SK-N-SH (cell line): ENCODE measurements around the gene CEP57L1. TPM values are rescaled to one million over a fixed set of nuclear protein-coding genes. Genes with fewer than 3 reads are reported as not detected.

Source experiments
- CTCF ChIA-PET: fragments of 300-600, 350-600 bp; formaldehyde crosslinking; extraction: SDS; loops from one replicate; lab custom pipeline; 2021; lab: Yijun Ruan, JAX
- POLR2A ChIA-PET: fragments of 350-600 bp; sonication (Branson Sonifier 250); formaldehyde crosslinking; extraction: SDS; loops from one replicate; lab custom pipeline; 2020; ENCODE audit warnings: antibody characterized with exemption, inconsistent platforms; lab: Yijun Ruan, JAX
- DNase-seq: peaks from one replicate; pipeline ENCODE4 v3.0.0; 2012
- H2AFZ ChIP-seq: fragments of 200-600 bp; sonication (generic); 2 replicates; pipeline ENCODE4 v1.8.1; 2016; ENCODE audit warnings: antibody characterized with exemption, mild to moderate bottlenecking, low read depth
- H3F3A ChIP-seq: fragments of 200-600 bp; sonication (generic); replicated peaks from 2 replicates; pipeline ENCODE3; 2016; ENCODE audit warnings: antibody characterized with exemption, mild to moderate bottlenecking; ENCODE audit not compliant: insufficient read depth
- H3K27ac ChIP-seq, 2 experiments: fragments of 200-500 bp in 1 of 2; fragments of 200-600 bp in 1 of 2; sonication (Bioruptor generic) in 1 of 2; sonication (generic), shearing (Covaris generic) in 1 of 2; 2 replicates each; pipeline versions ENCODE4 v1.5.1 to v1.6.1; 2014 to 2016; ENCODE audit warnings: low read depth in 2 of 2, inconsistent platforms in 1 of 2, low read length in 1 of 2, mild to moderate bottlenecking in 1 of 2, mixed read lengths in 1 of 2
- H3K27me3 ChIP-seq: fragments of 200-600 bp; sonication (generic), shearing (Covaris generic); 2 replicates; pipeline ENCODE4 v1.6.1; 2016; ENCODE audit warnings: mixed run types; ENCODE audit not compliant: insufficient read depth
- H3K36me3 ChIP-seq, 2 experiments: fragments of 200-500 bp in 1 of 2; fragments of 200-600 bp in 1 of 2; sonication (Bioruptor generic) in 1 of 2; sonication (generic) in 1 of 2; replicated peaks in 1 of 2; 2 replicates each; pipeline versions ENCODE3 to v1.5.1; 2014 to 2016; ENCODE audit warnings: low read length in 1 of 2, mild to moderate bottlenecking in 1 of 2; ENCODE audit not compliant: insufficient read depth in 2 of 2, control insufficient read depth in 1 of 2
- H3K4me1 ChIP-seq, 2 experiments: fragments of 200-500 bp in 1 of 2; fragments of 200-600 bp in 1 of 2; sonication (Bioruptor generic) in 1 of 2; sonication (generic), shearing (Covaris generic) in 1 of 2; 2 replicates each; pipeline versions ENCODE4 v1.5.1 to v1.6.1; 2014 to 2016; ENCODE audit warnings: low read depth in 1 of 2, low read length in 1 of 2, mixed run types in 1 of 2; ENCODE audit not compliant: insufficient read depth in 2 of 2, control insufficient read depth in 1 of 2
- H3K4me2 ChIP-seq: fragments of 200-600 bp; sonication (generic), shearing (Covaris generic); 2 replicates; pipeline ENCODE4 v1.6.1; 2017; ENCODE audit warnings: mixed run types
- H3K4me3 ChIP-seq, 2 experiments: fragments of 200-500 bp in 1 of 2; fragments of 200-600 bp in 1 of 2; sonication (Bioruptor generic) in 1 of 2; sonication (generic), shearing (Covaris generic) in 1 of 2; 2 replicates each; pipeline versions ENCODE4 v1.5.1 to v1.8.1; 2014 to 2016; ENCODE audit warnings: low read depth in 2 of 2, inconsistent platforms in 1 of 2, low read length in 1 of 2, mild to moderate bottlenecking in 1 of 2, mixed read lengths in 1 of 2, moderate library complexity in 1 of 2
- H3K79me2 ChIP-seq: fragments of 200-600 bp; sonication (generic); 2 replicates; pipeline ENCODE4 v1.8.1; 2017; ENCODE audit warnings: mild to moderate bottlenecking; ENCODE audit not compliant: insufficient read depth
- H3K9ac ChIP-seq: fragments of 200-600 bp; sonication (generic); 2 replicates; pipeline ENCODE4 v1.6.1; 2017; ENCODE audit warnings: mixed run types
- H3K9me2 ChIP-seq: fragments of 200-600 bp; sonication (generic); 2 replicates; pipeline ENCODE4 v1.6.1; 2017; ENCODE audit warnings: mixed run types
- H3K9me3 ChIP-seq: fragments of 200-600 bp; sonication (generic); 2 replicates; pipeline ENCODE4 v1.6.1; 2017; ENCODE audit warnings: mixed run types, mild to moderate bottlenecking, moderate library complexity
- H4K20me1 ChIP-seq: fragments of 200-600 bp; sonication (generic); 2 replicates; pipeline ENCODE4 v1.6.1; 2017; ENCODE audit warnings: mild to moderate bottlenecking, mixed run types; ENCODE audit not compliant: insufficient read depth
- CHD2 ChIP-seq: fragments of 150-350 bp; IDR thresholded peaks from 2 replicates; pipeline ENCODE4 v1.6.1; 2018; ENCODE audit warnings: low read length; ENCODE audit not compliant: partially characterized antibody
- ELF1 ChIP-seq: IDR thresholded peaks from 2 replicates; pipeline ENCODE4 v1.4.0; 2012
- EP300 ChIP-seq, 2 experiments: IDR thresholded peaks; 2 replicates each; pipeline versions ENCODE4 v1.4.0 to v1.6.1; 2012; ENCODE audit warnings: borderline replicate concordance in 1 of 2, low read depth in 1 of 2, low read length in 1 of 2
- EZH2phosphoT487 ChIP-seq: fragments of 200-600 bp; sonication (generic); IDR thresholded peaks from 2 replicates; pipeline ENCODE4 v1.6.1; 2017; ENCODE audit warnings: low read depth, mixed run types, mild to moderate bottlenecking, antibody characterized with exemption, moderate library complexity, borderline replicate concordance
- FOXJ3 ChIP-seq: sonication (generic); formaldehyde crosslinking; IDR thresholded peaks from 2 replicates; pipeline ENCODE4 v1.5.1; 2020; ENCODE audit warnings: mild to moderate bottlenecking, missing genetic modification reagents
- GATA2 ChIP-seq: sonication (generic); formaldehyde crosslinking; IDR thresholded peaks from 2 replicates; pipeline ENCODE4 v1.5.0; 2020; ENCODE audit warnings: mild to moderate bottlenecking, missing genetic modification reagents
- MEF2A ChIP-seq: IDR thresholded peaks from 2 replicates; pipeline ENCODE4 v1.4.0; 2012; ENCODE audit warnings: low read depth, borderline replicate concordance
- MXI1 ChIP-seq: IDR thresholded peaks from 2 replicates; pipeline ENCODE4 v1.6.1; 2012; ENCODE audit warnings: mild to moderate bottlenecking, low read depth, low read length, improper control_type of control experiment
- POLR2AphosphoS5 ChIP-seq: IDR thresholded peaks from 2 replicates; pipeline ENCODE4 v1.6.1; 2012; ENCODE audit warnings: low read depth, low read length
- RAD21 ChIP-seq: IDR thresholded peaks from 2 replicates; pipeline ENCODE4 v1.6.1; 2012; ENCODE audit warnings: mild to moderate bottlenecking, low read length
- RCOR1 ChIP-seq: fragments of 150-350 bp; IDR thresholded peaks from 2 replicates; pipeline ENCODE4 v1.6.1; 2017; ENCODE audit warnings: antibody characterized with exemption, low read length
- RFX5 ChIP-seq: IDR thresholded peaks from 2 replicates; pipeline ENCODE4 v1.6.1; 2012; ENCODE audit warnings: mild to moderate bottlenecking, improper control_type of control experiment, low read length
- RXRA ChIP-seq: IDR thresholded peaks from 2 replicates; pipeline ENCODE4 v1.4.0; 2012; ENCODE audit warnings: low read depth, mild to moderate bottlenecking, borderline replicate concordance
- SIN3A ChIP-seq: IDR thresholded peaks from 2 replicates; pipeline ENCODE4 v1.6.1; 2012; ENCODE audit warnings: low read depth, mild to moderate bottlenecking, low read length, moderate library complexity, borderline replicate concordance
- TAF1 ChIP-seq: IDR thresholded peaks from 2 replicates; pipeline ENCODE4 v1.6.1; 2012; ENCODE audit warnings: low read depth, mild to moderate bottlenecking, low read length, moderate library complexity, borderline replicate concordance
- TCF12 ChIP-seq: IDR thresholded peaks from 2 replicates; pipeline ENCODE4 v1.4.0; 2012
- TEAD4 ChIP-seq: IDR thresholded peaks from 2 replicates; pipeline ENCODE4 v1.4.0; 2012; ENCODE audit warnings: mild to moderate bottlenecking, borderline replicate concordance; ENCODE audit not compliant: insufficient read depth
- YY1 ChIP-seq: IDR thresholded peaks from 2 replicates; pipeline ENCODE4 v1.4.0; 2012; ENCODE audit warnings: low read depth, mild to moderate bottlenecking
- WGBS: methylation state at CpG from one replicate; pipeline ENCODE4 v1.1.6; 2017; ENCODE audit warnings: low lambda C conversion rate; 5-methylcytosine and 5-hydroxymethylcytosine counted together
- polyA plus RNA-seq, 3 experiments: library from polyadenylated mRNA; depleted of rRNA; stranded (reverse); fragments of >200 nt; gene quantifications; 2 replicates each; pipeline ENCODE4 v1.2.3, GENCODE V29; 2012
- TF ChIP-seq, protein P1 (sequence below): IDR thresholded peaks from 2 replicates; pipeline ENCODE4 v1.4.0; 2012; ENCODE audit warnings: low read depth, borderline replicate concordance
- TF ChIP-seq, protein P2 (sequence below): IDR thresholded peaks from 2 replicates; pipeline ENCODE4 v1.4.0; 2012; ENCODE audit warnings: low read depth
- TF ChIP-seq, protein P3 (sequence below): fragments of 200-600 bp; sonication (generic); IDR thresholded peaks from 2 replicates; pipeline ENCODE4 v1.6.1; 2017; ENCODE audit warnings: antibody characterized with exemption, mild to moderate bottlenecking, moderate library complexity
- TF ChIP-seq, protein P4 (sequence below): fragments of 150-350 bp; IDR thresholded peaks from 2 replicates; pipeline ENCODE4 v1.6.1; 2017; ENCODE audit warnings: antibody characterized with exemption, low read length, low read depth, borderline replicate concordance
- TF ChIP-seq, protein P5 (sequence below): IDR thresholded peaks from 2 replicates; pipeline ENCODE4 v1.4.0; 2012; ENCODE audit warnings: low read depth, borderline replicate concordance

Gene CEP57L1
- polyA plus RNA-seq, 1 of the 3 experiments (the other 2 are of a cell fraction), result 7.3 TPM

DNA sequence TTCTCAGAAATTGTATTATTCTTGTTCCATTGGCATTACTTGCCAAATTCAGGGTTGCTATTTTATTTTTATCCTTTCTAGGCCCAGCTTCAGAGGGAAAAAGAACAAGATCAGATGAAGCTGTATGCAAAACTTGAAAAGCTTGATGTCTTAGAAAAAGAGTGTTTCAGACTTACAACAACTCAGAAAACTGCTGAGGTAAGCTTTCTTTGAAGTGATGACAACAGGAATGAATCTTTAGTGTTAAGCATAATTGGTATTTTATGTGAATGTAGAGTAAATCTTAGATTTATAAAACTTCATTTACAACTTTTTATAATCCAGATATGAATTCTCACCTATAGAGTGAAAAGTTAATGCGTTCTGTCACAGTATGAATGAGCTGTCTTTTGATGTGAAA lies 58.4 kb downstream of the CEP57L1 start:
- TF ChIP-seq FOXJ3 (CRISPR knock-in tag) (no peak), GATA2 (no peak), YY1 (no peak), TEAD4 (no peak), POLR2AphosphoS5 (no peak), RCOR1 (no peak), RFX5 (no peak), ELF1 (no peak), RXRA (no peak), TCF12 (no peak), TAF1 (no peak), RAD21 (no peak), CHD2 (no peak)
- TF ChIP-seq, protein P1, sequence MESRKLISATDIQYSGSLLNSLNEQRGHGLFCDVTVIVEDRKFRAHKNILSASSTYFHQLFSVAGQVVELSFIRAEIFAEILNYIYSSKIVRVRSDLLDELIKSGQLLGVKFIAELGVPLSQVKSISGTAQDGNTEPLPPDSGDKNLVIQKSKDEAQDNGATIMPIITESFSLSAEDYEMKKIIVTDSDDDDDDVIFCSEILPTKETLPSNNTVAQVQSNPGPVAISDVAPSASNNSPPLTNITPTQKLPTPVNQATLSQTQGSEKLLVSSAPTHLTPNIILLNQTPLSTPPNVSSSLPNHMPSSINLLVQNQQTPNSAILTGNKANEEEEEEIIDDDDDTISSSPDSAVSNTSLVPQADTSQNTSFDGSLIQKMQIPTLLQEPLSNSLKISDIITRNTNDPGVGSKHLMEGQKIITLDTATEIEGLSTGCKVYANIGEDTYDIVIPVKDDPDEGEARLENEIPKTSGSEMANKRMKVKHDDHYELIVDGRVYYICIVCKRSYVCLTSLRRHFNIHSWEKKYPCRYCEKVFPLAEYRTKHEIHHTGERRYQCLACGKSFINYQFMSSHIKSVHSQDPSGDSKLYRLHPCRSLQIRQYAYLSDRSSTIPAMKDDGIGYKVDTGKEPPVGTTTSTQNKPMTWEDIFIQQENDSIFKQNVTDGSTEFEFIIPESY, result no peak
- TF ChIP-seq, protein P2, sequence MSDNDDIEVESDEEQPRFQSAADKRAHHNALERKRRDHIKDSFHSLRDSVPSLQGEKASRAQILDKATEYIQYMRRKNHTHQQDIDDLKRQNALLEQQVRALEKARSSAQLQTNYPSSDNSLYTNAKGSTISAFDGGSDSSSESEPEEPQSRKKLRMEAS, result no peak
- TF ChIP-seq, protein P3, sequence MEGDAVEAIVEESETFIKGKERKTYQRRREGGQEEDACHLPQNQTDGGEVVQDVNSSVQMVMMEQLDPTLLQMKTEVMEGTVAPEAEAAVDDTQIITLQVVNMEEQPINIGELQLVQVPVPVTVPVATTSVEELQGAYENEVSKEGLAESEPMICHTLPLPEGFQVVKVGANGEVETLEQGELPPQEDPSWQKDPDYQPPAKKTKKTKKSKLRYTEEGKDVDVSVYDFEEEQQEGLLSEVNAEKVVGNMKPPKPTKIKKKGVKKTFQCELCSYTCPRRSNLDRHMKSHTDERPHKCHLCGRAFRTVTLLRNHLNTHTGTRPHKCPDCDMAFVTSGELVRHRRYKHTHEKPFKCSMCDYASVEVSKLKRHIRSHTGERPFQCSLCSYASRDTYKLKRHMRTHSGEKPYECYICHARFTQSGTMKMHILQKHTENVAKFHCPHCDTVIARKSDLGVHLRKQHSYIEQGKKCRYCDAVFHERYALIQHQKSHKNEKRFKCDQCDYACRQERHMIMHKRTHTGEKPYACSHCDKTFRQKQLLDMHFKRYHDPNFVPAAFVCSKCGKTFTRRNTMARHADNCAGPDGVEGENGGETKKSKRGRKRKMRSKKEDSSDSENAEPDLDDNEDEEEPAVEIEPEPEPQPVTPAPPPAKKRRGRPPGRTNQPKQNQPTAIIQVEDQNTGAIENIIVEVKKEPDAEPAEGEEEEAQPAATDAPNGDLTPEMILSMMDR, result no peak
- H3F3A ChIP-seq, result peaks cover 11% of the 10 kb centered on the region
- no peaks in the 10 kb centered on the region for H3K79me2 ChIP-seq
- no peaks in the 10 kb centered on the region for H4K20me1 ChIP-seq
- no peaks in the 10 kb centered on the region for H3K27me3 ChIP-seq
- H3K4me3 ChIP-seq, result no peak overlapping the region
- 0 out of 2 replicates have a peak, but pooled peaks cover 4% of the 10 kb centered on the region for H3K9me2 ChIP-seq
- peaks cover 27 to 54% of the 10 kb centered on the region in 2 experiments for H3K36me3 ChIP-seq
- no peaks in the 10 kb centered on the region for H3K4me1 ChIP-seq
- ChIA-PET CTCF (no interaction called here), POLR2A (no interaction called here)
- no peak overlapping the region for H3K27ac ChIP-seq
- no peak overlapping the region for H3K9ac ChIP-seq
- no peak overlapping the region for H3K4me2 ChIP-seq
- no peaks in the 10 kb centered on the region for H3K9me3 ChIP-seq
- no peak overlapping the region for H2AFZ ChIP-seq
- WGBS, result 97% methylated on average over 1 of the region's 1 CpG
- no peak for DNase-seq

DNA sequence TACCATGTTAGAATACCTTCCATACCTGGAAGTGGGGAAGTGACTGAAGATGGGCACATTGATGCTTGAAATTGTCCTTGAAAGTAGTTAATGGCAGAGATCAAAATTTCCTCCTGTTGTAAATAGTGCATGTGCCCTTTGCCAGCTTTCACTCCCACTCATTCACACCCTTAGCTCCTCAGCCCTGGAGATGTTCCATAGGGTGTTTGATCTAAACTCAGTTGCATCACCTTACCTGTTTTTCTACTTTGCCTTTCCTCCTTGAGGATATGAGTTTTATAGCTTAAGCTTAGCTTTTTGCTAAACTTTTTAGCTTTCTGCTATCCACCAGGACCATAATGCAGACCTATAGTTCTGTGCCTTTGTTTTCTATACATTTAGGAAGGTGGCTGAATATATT lies 69.0 kb downstream of the CEP57L1 start:
- no peak overlapping the region for H3K9ac ChIP-seq
- CTCF ChIA-PET, result interaction anchor here (1.1 to 2.7 kb wide), 2 partner anchors 24 to 91 kb away, joined by 3 to 16 read pairs; no protein-coding TSS in a partner anchor
- TF ChIP-seq EP300 (IDR thresholded peaks at IDR 0.05; ENCODE audit: borderline replicate concordance in 1 of 2, low read depth in 1 of 2, low read length in 1 of 2) (no peak), POLR2AphosphoS5 (no peak), GATA2 (no peak), SIN3A (no peak), MXI1 (no peak), YY1 (no peak), TCF12 (no peak), MEF2A (no peak), RFX5 (no peak), EZH2phosphoT487 (no peak)
- TF ChIP-seq, protein P4, sequence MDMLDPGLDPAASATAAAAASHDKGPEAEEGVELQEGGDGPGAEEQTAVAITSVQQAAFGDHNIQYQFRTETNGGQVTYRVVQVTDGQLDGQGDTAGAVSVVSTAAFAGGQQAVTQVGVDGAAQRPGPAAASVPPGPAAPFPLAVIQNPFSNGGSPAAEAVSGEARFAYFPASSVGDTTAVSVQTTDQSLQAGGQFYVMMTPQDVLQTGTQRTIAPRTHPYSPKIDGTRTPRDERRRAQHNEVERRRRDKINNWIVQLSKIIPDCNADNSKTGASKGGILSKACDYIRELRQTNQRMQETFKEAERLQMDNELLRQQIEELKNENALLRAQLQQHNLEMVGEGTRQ, result no peak
- TF ChIP-seq, protein P5, sequence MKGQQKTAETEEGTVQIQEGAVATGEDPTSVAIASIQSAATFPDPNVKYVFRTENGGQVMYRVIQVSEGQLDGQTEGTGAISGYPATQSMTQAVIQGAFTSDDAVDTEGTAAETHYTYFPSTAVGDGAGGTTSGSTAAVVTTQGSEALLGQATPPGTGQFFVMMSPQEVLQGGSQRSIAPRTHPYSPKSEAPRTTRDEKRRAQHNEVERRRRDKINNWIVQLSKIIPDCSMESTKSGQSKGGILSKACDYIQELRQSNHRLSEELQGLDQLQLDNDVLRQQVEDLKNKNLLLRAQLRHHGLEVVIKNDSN, result no peak

More for the DNA sequence above, 69.0 kb downstream of the CEP57L1 start:
- H3K4me1 ChIP-seq, result no peaks in the 10 kb centered on the region; a peak in 1 of 4 replicates
- H3F3A ChIP-seq, result no peaks in the 10 kb centered on the region
- no peaks in the 10 kb centered on the region for H3K79me2 ChIP-seq
- POLR2A ChIA-PET, result no interaction called here
- no peaks in the 10 kb centered on the region for H4K20me1 ChIP-seq
- H3K4me3 ChIP-seq, result no peak overlapping the region
- H3K27me3 ChIP-seq, result no peaks in the 10 kb centered on the region
- no peaks in the 10 kb centered on the region for H3K9me2 ChIP-seq
- H3K36me3 ChIP-seq, result peaks cover 18 to 29% of the 10 kb centered on the region in 2 experiments
- no peak overlapping the region for H3K27ac ChIP-seq
- no peak overlapping the region for H2AFZ ChIP-seq
- DNase-seq, result no peak
- H3K9me3 ChIP-seq, result no peaks in the 10 kb centered on the region
- no peak overlapping the region for H3K4me2 ChIP-seq
